H1 (cell line): Measurements from ENCODE around the gene CNR1. TPM values are rescaled to one million over a fixed set of nuclear protein-coding genes. Genes with fewer than 3 reads are reported as not detected.

Experiments used
- CTCF ChIA-PET: fragments of 300-600 bp; sonication (Branson Sonifier 250); formaldehyde crosslinking; loops from one replicate; lab custom pipeline; 2021; ENCODE audit not compliant: partially characterized antibody; lab: Charles Lee
- POLR2A ChIA-PET: fragments of 300-600 bp; sonication (Branson Sonifier 250); formaldehyde crosslinking; loops from one replicate; lab custom pipeline; 2021; ENCODE audit warnings: inconsistent platforms; ENCODE audit not compliant: partially characterized antibody; lab: Charles Lee
- DNase-seq, 2 experiments: peaks; one replicate each; pipeline versions ENCODE4 v3.0.0 to v3.0.0-alpha.2; 2010 to 2022; ENCODE audit warnings: low spot score in 2 of 2, low read depth in 1 of 2, mixed read lengths in 1 of 2
- FAIRE-seq: peaks from 2 replicates; lab custom pipeline; 2011; peaks lifted over from hg19 to GRCh38; lab: Jason Lieb, UNC
- H2AFZ ChIP-seq: 2 replicates; pipeline ENCODE4 v1.8.1; 2012; ENCODE audit warnings: low read length, inconsistent platforms
- H2AK5ac ChIP-seq: 2 replicates; pipeline ENCODE4 v1.6.1; 2013; ENCODE audit warnings: low read depth, low read length
- H2BK120ac ChIP-seq: replicated peaks from 2 replicates; pipeline ENCODE3; 2013; ENCODE audit warnings: low read depth, low read length, inconsistent platforms
- H2BK12ac ChIP-seq: 2 replicates; pipeline ENCODE4 v1.6.1; 2013; ENCODE audit warnings: low read depth, low read length
- H2BK15ac ChIP-seq: 2 replicates; pipeline ENCODE4 v1.6.1; 2013; ENCODE audit warnings: low read length
- H2BK20ac ChIP-seq: 2 replicates; pipeline ENCODE4 v1.6.1; 2013; ENCODE audit warnings: low read length
- H2BK5ac ChIP-seq: 2 replicates; pipeline ENCODE4 v1.6.1; 2013; ENCODE audit warnings: low read depth, low read length
- H3K14ac ChIP-seq: 2 replicates; pipeline ENCODE4 v1.6.1; 2013; ENCODE audit warnings: inconsistent platforms; ENCODE audit not compliant: insufficient read length
- H3K18ac ChIP-seq: 2 replicates; pipeline ENCODE4 v1.6.1; 2013; ENCODE audit warnings: low read length; ENCODE audit errors: extremely low read depth
- H3K23ac ChIP-seq: 2 replicates; pipeline ENCODE4 v1.6.1; 2013; ENCODE audit warnings: inconsistent platforms; ENCODE audit not compliant: insufficient read length
- H3K23me2 ChIP-seq: 2 replicates; pipeline ENCODE4 v1.6.1; 2013; ENCODE audit warnings: low read depth, low read length
- H3K27ac ChIP-seq: 2 replicates; pipeline ENCODE4 v1.6.1; 2011; ENCODE audit warnings: low read depth, low read length, inconsistent platforms
- H3K27me3 ChIP-seq, 4 experiments: replicated peaks in 1 of 4; 1 replicate in 1 of 4; 2 replicates in 3 of 4; pipeline versions ENCODE4 v1.6.1 to v1.8.1; 2011 to 2013; ENCODE audit warnings: low read length in 3 of 4, mild to moderate bottlenecking in 3 of 4, inconsistent platforms in 2 of 4, mixed read lengths in 2 of 4, moderate library complexity in 1 of 4; ENCODE audit not compliant: control insufficient read depth in 3 of 4, insufficient read depth in 3 of 4; ENCODE audit errors: extremely low read depth in 1 of 4
- H3K36me3 ChIP-seq, 4 experiments: 2 replicates each; pipeline versions ENCODE4 v1.6.1 to v1.8.1; 2011 to 2013; ENCODE audit warnings: mild to moderate bottlenecking in 4 of 4, low read length in 3 of 4, moderate library complexity in 2 of 4, control low read depth in 1 of 4, inconsistent platforms in 1 of 4; ENCODE audit not compliant: insufficient read depth in 4 of 4, control insufficient read depth in 2 of 4
- H3K4ac ChIP-seq: replicated peaks from 2 replicates; pipeline ENCODE3; 2013; ENCODE audit warnings: low read length, low read depth, mixed read lengths, inconsistent platforms; ENCODE audit not compliant: insufficient read length
- H3K4me1 ChIP-seq, 4 experiments: replicated peaks in 1 of 4; 1 replicate in 1 of 4; 2 replicates in 3 of 4; pipeline versions ENCODE4 v1.6.1 to v1.8.1; 2011 to 2013; ENCODE audit warnings: low read length in 3 of 4, inconsistent platforms in 2 of 4, mixed read lengths in 1 of 4; ENCODE audit not compliant: insufficient read depth in 4 of 4, control insufficient read depth in 3 of 4
- H3K4me2 ChIP-seq, 2 experiments: 2 replicates each; pipeline versions ENCODE4 v1.6.1 to v1.8.1; 2011 to 2013; ENCODE audit warnings: low read depth in 2 of 2, low read length in 2 of 2, control low read depth in 1 of 2, inconsistent platforms in 1 of 2, mild to moderate bottlenecking in 1 of 2; ENCODE audit not compliant: insufficient read depth in 1 of 2
- H3K4me3 ChIP-seq, 4 experiments: fragments of 200-600, 300-600 bp in 1 of 4; sonication (generic), shearing (Covaris generic), sonication (Bioruptor Twin) in 1 of 4; 2 replicates each; pipeline versions ENCODE4 v1.5.1 to v1.8.1; 2011 to 2016; ENCODE audit warnings: low read length in 4 of 4, low read depth in 3 of 4, control low read depth in 2 of 4, inconsistent platforms in 2 of 4, mild to moderate bottlenecking in 2 of 4, mixed read lengths in 1 of 4, moderate library complexity in 1 of 4; ENCODE audit not compliant: insufficient read depth in 2 of 4; ENCODE audit errors: extremely low read depth in 1 of 4
- H3K56ac ChIP-seq: replicated peaks from 2 replicates; pipeline ENCODE3; 2013; ENCODE audit warnings: low read depth, mild to moderate bottlenecking, mixed read lengths, low read length, inconsistent platforms; ENCODE audit not compliant: insufficient read length
- H3K79me1 ChIP-seq: 2 replicates; pipeline ENCODE4 v1.6.1; 2013; ENCODE audit warnings: low read depth, low read length, control low read depth
- H3K79me2 ChIP-seq, 2 experiments: 2 replicates each; pipeline versions ENCODE4 v1.6.1 to v1.8.1; 2012 to 2013; ENCODE audit warnings: low read length in 2 of 2, mild to moderate bottlenecking in 2 of 2, inconsistent platforms in 1 of 2; ENCODE audit not compliant: insufficient read depth in 2 of 2, control insufficient read depth in 1 of 2
- H3K9ac ChIP-seq, 4 experiments: replicated peaks in 1 of 4; 1 replicate in 1 of 4; 2 replicates in 3 of 4; pipeline versions ENCODE4 v1.6.1 to v1.8.1; 2011 to 2013; ENCODE audit warnings: low read depth in 3 of 4, low read length in 3 of 4, control low read depth in 2 of 4, mild to moderate bottlenecking in 2 of 4, moderate library complexity in 2 of 4, inconsistent platforms in 1 of 4; ENCODE audit errors: extremely low read depth in 1 of 4
- H3K9me3 ChIP-seq, 2 experiments: 2 replicates each; pipeline versions ENCODE4 v1.6.1 to v1.8.1; 2012 to 2013; ENCODE audit warnings: mild to moderate bottlenecking in 2 of 2, moderate library complexity in 2 of 2, control low read depth in 1 of 2, inconsistent platforms in 1 of 2, low read depth in 1 of 2, low read length in 1 of 2, mixed read lengths in 1 of 2; ENCODE audit not compliant: insufficient read depth in 2 of 2
- H4K20me1 ChIP-seq, 2 experiments: replicated peaks in 1 of 2; 2 replicates each; pipeline versions ENCODE3 to v1.8.1; 2011 to 2013; ENCODE audit warnings: inconsistent platforms in 2 of 2, low read length in 2 of 2, mild to moderate bottlenecking in 1 of 2; ENCODE audit not compliant: insufficient read depth in 2 of 2, control insufficient read depth in 1 of 2
- H4K5ac ChIP-seq: 2 replicates; pipeline ENCODE4 v1.6.1; 2013; ENCODE audit warnings: low read length, low read depth, mixed read lengths, inconsistent platforms; ENCODE audit not compliant: insufficient read length
- H4K8ac ChIP-seq: 2 replicates; pipeline ENCODE4 v1.8.0; 2013; ENCODE audit warnings: mild to moderate bottlenecking, moderate library complexity, low read length, inconsistent platforms; ENCODE audit not compliant: insufficient read depth; ENCODE audit errors: extremely low read depth
- H4K91ac ChIP-seq: replicated peaks from 2 replicates; pipeline ENCODE3; 2013; ENCODE audit warnings: low read length, mixed read lengths, inconsistent platforms; ENCODE audit not compliant: insufficient read length
- BACH1 ChIP-seq: IDR thresholded peaks from 2 replicates; pipeline ENCODE4 v1.6.1; 2012; ENCODE audit warnings: low read length, improper control_type of control experiment
- HDAC2 ChIP-seq, 2 experiments: fragments of 300-600 bp in 1 of 2; sonication (generic) in 1 of 2; IDR thresholded peaks; 2 replicates each; pipeline ENCODE4 v1.6.1; 2011 to 2012; ENCODE audit warnings: low read depth in 2 of 2, low read length in 2 of 2, mild to moderate bottlenecking in 2 of 2, moderate library complexity in 2 of 2, borderline replicate concordance in 1 of 2, inconsistent platforms in 1 of 2
- JUND ChIP-seq: IDR thresholded peaks from 2 replicates; pipeline ENCODE4 v1.6.1; 2011; ENCODE audit warnings: mild to moderate bottlenecking, improper control_type of control experiment, low read length
- KDM1A ChIP-seq: fragments of 200-600, 300-600 bp; sonication (generic); IDR thresholded peaks from 2 replicates; pipeline ENCODE4 v1.7.1; 2016; ENCODE audit warnings: mild to moderate bottlenecking, low read length, borderline replicate concordance
- NRF1 ChIP-seq: IDR thresholded peaks from 2 replicates; pipeline ENCODE4 v1.6.1; 2011; ENCODE audit warnings: mild to moderate bottlenecking, low read depth, low read length, improper control_type of control experiment
- RAD21 ChIP-seq, 2 experiments: IDR thresholded peaks in 1 of 2; conservative IDR thresholded peaks in 1 of 2; 2 replicates each; pipeline ENCODE4 v1.6.1; 2011; ENCODE audit warnings: low read depth in 2 of 2, low read length in 2 of 2, improper control_type of control experiment in 1 of 2, inconsistent platforms in 1 of 2, mild to moderate bottlenecking in 1 of 2, moderate library complexity in 1 of 2
- RFX5 ChIP-seq: IDR thresholded peaks from 2 replicates; pipeline ENCODE4 v1.6.1; 2011; ENCODE audit warnings: low read depth, low read length, improper control_type of control experiment, borderline replicate concordance
- SIN3A ChIP-seq, 2 experiments: IDR thresholded peaks in 1 of 2; conservative IDR thresholded peaks in 1 of 2; 2 replicates each; pipeline ENCODE4 v1.6.1; 2011 to 2012; ENCODE audit warnings: low read length in 2 of 2, improper control_type of control experiment in 1 of 2, low read depth in 1 of 2, mild to moderate bottlenecking in 1 of 2
- TEAD4 ChIP-seq: IDR thresholded peaks from 2 replicates; pipeline ENCODE4 v1.6.1; 2012; ENCODE audit warnings: low read depth, low read length, inconsistent platforms, mixed read lengths
- ZNF274 ChIP-seq: IDR thresholded peaks from 2 replicates; pipeline ENCODE4 v1.7.0; 2012; ENCODE audit warnings: low read length, borderline replicate concordance; ENCODE audit errors: extremely low read depth
- WGBS, 2 experiments: shearing (Covaris generic) in 1 of 2; methylation state at CpG; one replicate each; pipeline versions ENCODE4 v1.1.6 to v1.1.7; 2013 to 2015; ENCODE audit warnings: low lambda C conversion rate in 2 of 2, mixed read lengths in 2 of 2, inconsistent platforms in 1 of 2, low coverage in 1 of 2, missing lambda C conversion rate in 1 of 2; ENCODE audit not compliant: insufficient replicate concordance in 2 of 2, insufficient coverage in 1 of 2, insufficient read length in 1 of 2; ENCODE audit errors: extremely low coverage in 1 of 2, missing lambda C conversion rate in 1 of 2; 5-methylcytosine and 5-hydroxymethylcytosine counted together
- polyA plus RNA-seq, 7 experiments: library from polyadenylated mRNA; depleted of rRNA in 3 of 7; stranded (reverse) in 5 of 7; unstranded in 2 of 7; fragments of >200 nt in 5 of 7; fragments of 200-250 nt in 2 of 7; gene quantifications; 1 replicate in 5 of 7; 2 replicates in 1 of 7; 4 replicates in 1 of 7; pipeline versions ENCODE4 v1.2.1 to v1.2.3, GENCODE V29; 2011 to 2013; ENCODE audit warnings: missing spikeins in 2 of 7, mixed read lengths in 2 of 7
- total RNA-seq: library from RNA; stranded (reverse); fragmentation: NEBNext Ultra II Directional; extraction: Animal tissue kit (Norgen Biotek cat#: 25700); gene quantifications from 2 replicates; pipeline ENCODE4 v1.2.1, GENCODE V29; 2021

CNR1 gene
- total and polyA plus RNA-seq, 2 of the 8 experiments (the other 6 are each of a cell fraction or from before 2014, with no cell fraction given) = 0.83 to 3.1 TPM

- Histone ChIP-seq H3K4me2 (no peak overlapping the region), H2BK15ac (no peak overlapping the region), H3K56ac (no peak overlapping the region), H2BK20ac (no peak overlapping the region), H3K14ac (no peak overlapping the region), H4K91ac (no peak overlapping the region), H3K23ac (no peak overlapping the region), H3K18ac (no peak overlapping the region), H3K27me3 (peaks cover 0 to 3% (median 0%) of the 10 kb centered on the region in 4 experiments; a peak in 1 of 7 replicates), H3K27ac (no peak overlapping the region), H3K4me3 (no peak overlapping the region), H4K8ac (no peak overlapping the region), H2BK12ac (no peak overlapping the region), H2BK120ac (no peak overlapping the region), H3K79me1 (no peaks in the 10 kb centered on the region), H3K4me1 (peaks cover 0 to 8% (median 1%) of the 10 kb centered on the region in 4 experiments; a peak in 2 of 7 replicates), H3K36me3 (no peaks in the 10 kb centered on the region), H4K20me1 (no peaks in the 10 kb centered on the region), H2AFZ (no peak overlapping the region), H3K9me3 (no peaks in the 10 kb centered on the region; a peak in 1 of 4 replicates), H3K79me2 (no peaks in the 10 kb centered on the region), H3K4ac (no peak overlapping the region), H3K9ac (no peak overlapping the region), H4K5ac (no peak overlapping the region), H3K23me2 (no peaks in the 10 kb centered on the region), H2BK5ac (no peak overlapping the region), H2AK5ac (no peak overlapping the region)
- CTCF ChIA-PET = interaction anchor here (0.6 kb wide), 1 partner anchor 18 kb away, joined by 3 read pairs; no protein-coding TSS in a partner anchor
- FAIRE-seq (no peak), DNase-seq (no peak)
- POLR2A ChIA-PET = no interaction called here
- TF ChIP-seq RFX5 = no peak
- no peak for TF ChIP-seq BACH1
- TF ChIP-seq SIN3A (conservative IDR thresholded peaks at IDR 0.05 in 1 of 2, IDR thresholded peaks at IDR 0.05 in 1 of 2; ENCODE audit: low read depth in 1 of 2, low read length in 2 of 2) = no peak
- TF ChIP-seq RAD21 (IDR thresholded peaks at IDR 0.05 in 1 of 2, conservative IDR thresholded peaks at IDR 0.05 in 1 of 2; ENCODE audit: low read depth in 2 of 2, low read length in 2 of 2) = no peak
- no peak for TF ChIP-seq HDAC2 (IDR thresholded peaks at IDR 0.05; ENCODE audit: borderline replicate concordance in 1 of 2, low read depth in 2 of 2, low read length in 2 of 2)
- TF ChIP-seq KDM1A = no peak
- no peak for TF ChIP-seq NRF1
- no peak for TF ChIP-seq ZNF274
- TF ChIP-seq TEAD4 = no peak
- TF ChIP-seq JUND = no peak
- WGBS, 2 experiments = 90% methylated on average over 3 of the region's 3 CpGs; no CpG with 5 or more reads in 1 of the 2 experiments
Measured at GRCh38 chr6:88142297-88142668, 23.9 kb downstream of the CNR1 start.
